SK-N-SH treated with all-trans-retinoic acid at 6 μM for 48 hours (cell line): ENCODE results near the gene TRIM69.

ENCODE experiments used
- RARB ChIP-seq: fragments of 250-450 bp; sonication (Bioruptor Pico); IDR thresholded peaks from 2 replicates; pipeline ENCODE4 v1.8.0; 2021; ENCODE audit warnings: mild to moderate bottlenecking, moderate library complexity
- TCF4 ChIP-seq: fragments of 250-450 bp; sonication (Bioruptor Pico); IDR thresholded peaks from 2 replicates; pipeline ENCODE4 v1.8.0; 2021; ENCODE audit warnings: mild to moderate bottlenecking, moderate library complexity, borderline replicate concordance
- TOX ChIP-seq: fragments of 250-450 bp; sonication (Bioruptor Pico); IDR thresholded peaks from 2 replicates; pipeline ENCODE4 v1.8.0; 2021; ENCODE audit warnings: mild to moderate bottlenecking, moderate library complexity, borderline replicate concordance
- ZFP3 ChIP-seq: fragments of 250-450 bp; sonication (Bioruptor Pico); IDR thresholded peaks from 2 replicates; pipeline ENCODE4 v1.5.0; 2020; ENCODE audit warnings: mild to moderate bottlenecking, moderate library complexity
- ZFP30 ChIP-seq: fragments of 450-650 bp; formaldehyde crosslinking; IDR thresholded peaks from 2 replicates; pipeline ENCODE4 v1.5.0; 2022; ENCODE audit warnings: mild to moderate bottlenecking, moderate library complexity
- TF ChIP-seq, protein P1 (sequence below): fragments of 250-450 bp; sonication (Bioruptor Pico); IDR thresholded peaks from 2 replicates; pipeline ENCODE4 v1.8.0; 2020; ENCODE audit warnings: mild to moderate bottlenecking, moderate library complexity, borderline replicate concordance

DNA sequence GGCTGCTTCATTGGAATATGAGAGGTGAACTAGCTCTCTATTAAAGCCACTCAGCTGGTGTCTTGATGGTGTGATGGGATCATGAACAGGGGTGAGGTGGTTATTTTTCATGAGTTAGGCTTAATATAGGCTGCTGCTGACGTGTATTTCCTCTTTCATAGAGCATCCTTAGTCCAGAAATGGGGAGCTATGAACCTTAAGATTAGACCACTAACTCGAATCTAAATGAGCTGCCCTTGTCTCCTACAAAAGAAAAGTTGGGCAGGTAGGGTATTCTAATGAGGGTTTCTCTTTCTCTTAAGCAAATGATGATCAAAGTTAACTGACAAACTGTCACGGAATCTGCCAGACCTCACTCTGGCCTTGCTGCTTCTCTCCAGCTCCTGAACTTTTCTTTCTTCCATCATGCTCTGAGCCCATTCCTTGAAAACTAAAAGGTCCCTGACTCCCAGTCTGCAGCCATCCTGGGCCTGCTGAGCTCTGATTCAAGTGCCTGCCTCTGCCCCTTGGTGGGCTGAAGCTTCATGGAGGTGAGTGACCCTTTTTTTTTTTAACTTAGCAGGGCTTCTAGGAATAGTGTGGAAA lies at the start of gene TRIM69:
- TF ChIP-seq TOX (CRISPR knock-in tag): no peak
- no peak for TF ChIP-seq TCF4 (CRISPR knock-in tag)
- TF ChIP-seq, protein P1, sequence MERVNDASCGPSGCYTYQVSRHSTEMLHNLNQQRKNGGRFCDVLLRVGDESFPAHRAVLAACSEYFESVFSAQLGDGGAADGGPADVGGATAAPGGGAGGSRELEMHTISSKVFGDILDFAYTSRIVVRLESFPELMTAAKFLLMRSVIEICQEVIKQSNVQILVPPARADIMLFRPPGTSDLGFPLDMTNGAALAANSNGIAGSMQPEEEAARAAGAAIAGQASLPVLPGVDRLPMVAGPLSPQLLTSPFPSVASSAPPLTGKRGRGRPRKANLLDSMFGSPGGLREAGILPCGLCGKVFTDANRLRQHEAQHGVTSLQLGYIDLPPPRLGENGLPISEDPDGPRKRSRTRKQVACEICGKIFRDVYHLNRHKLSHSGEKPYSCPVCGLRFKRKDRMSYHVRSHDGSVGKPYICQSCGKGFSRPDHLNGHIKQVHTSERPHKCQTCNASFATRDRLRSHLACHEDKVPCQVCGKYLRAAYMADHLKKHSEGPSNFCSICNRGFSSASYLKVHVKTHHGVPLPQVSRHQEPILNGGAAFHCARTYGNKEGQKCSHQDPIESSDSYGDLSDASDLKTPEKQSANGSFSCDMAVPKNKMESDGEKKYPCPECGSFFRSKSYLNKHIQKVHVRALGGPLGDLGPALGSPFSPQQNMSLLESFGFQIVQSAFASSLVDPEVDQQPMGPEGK (CRISPR knock-in tag): no peak
- TF ChIP-seq RARB (CRISPR knock-in tag): no peak
- TF ChIP-seq ZFP30 (CRISPR knock-in tag): no peak
- no peak for TF ChIP-seq ZFP3 (CRISPR knock-in tag)
